Fibroblast of skin of right biceps (primary cell): Measurements from ENCODE around the gene TLE6.
"Not testable (repeated sequence)": the region's sequence is repeated elsewhere in the genome, so short reads cannot be mapped to it uniquely, and the experiment has no call there.

Experiments
- DNase-seq: peaks from one replicate; pipeline ENCODE4 v3.0.0-alpha.2; 2013

Gene TLE6

DNA sequence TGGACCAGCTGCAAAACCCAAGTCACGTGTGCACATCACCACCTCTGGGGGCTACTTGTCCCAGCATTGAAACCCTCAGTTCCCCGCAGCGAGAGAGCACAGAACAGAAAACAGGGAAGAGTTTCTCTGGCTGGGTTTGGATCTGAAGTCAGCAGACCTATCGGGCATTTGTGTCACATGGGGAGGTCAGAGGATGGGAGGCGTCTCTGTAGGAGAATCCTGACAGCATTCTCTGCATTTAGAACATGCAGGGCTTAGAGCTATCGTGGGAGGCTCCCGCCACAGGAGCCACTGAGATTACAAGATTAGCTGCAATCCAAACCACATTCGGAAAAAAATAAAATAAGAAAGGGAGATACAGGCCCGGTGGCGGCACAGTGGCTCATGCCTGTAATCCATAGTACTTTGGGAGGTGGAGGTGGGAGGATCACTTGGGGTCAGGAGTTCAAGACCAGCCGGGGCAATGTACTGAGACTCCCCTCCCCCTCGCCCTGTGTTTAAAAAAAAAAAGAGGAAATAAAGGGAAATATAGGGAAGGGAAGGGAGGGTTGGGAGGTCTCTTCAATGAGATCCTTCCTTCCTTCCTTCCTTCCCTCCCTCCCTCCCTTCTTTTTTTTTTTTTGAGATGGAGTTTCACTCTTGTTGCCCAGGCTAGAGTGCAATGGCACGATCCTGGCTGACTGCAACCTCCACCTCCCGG is 2.9 kb upstream of the TLE6 start:
- no peak for DNase-seq

DNA sequence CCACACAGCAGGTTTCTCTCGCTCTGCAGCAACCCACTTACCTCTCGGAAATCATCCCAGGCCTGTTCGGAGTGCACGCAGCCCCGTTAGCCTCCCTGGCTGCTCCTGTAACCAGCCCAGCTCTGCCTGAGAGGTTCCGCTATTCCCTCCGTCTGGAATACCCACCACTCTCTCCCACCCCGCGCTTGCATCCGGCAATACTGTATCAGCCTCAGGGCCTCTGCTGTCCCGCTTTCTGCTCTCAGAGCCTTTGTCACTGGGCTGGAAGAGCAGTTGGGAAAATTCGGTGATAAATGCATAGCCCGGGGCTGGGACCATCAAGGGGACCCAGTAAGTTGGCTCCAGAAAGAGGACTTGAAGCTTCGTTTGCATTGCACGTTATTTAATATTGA is 759 bp upstream of the TLE6 start:
- no peak for DNase-seq

DNA sequence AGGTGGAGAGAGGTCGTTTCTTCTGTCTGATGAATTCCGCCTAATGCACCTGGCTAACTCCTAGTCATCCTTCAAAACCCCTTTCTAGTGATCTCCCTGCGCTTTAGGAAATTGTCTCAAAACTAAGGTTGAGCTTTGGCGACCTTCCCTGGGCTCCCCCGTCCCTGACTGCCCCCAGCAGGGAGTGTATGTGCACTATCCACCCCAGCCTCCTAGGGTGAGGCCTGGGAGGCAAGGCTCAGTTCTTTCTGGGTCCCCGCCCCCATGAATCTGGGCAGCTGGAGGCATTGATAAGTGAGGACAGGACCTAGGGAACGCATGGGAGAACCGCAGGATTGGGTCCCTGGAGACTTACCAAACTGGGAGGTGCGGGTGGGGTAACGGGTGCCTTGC is 378 bp downstream of the TLE6 start:
- DNase-seq: no peak

DNA sequence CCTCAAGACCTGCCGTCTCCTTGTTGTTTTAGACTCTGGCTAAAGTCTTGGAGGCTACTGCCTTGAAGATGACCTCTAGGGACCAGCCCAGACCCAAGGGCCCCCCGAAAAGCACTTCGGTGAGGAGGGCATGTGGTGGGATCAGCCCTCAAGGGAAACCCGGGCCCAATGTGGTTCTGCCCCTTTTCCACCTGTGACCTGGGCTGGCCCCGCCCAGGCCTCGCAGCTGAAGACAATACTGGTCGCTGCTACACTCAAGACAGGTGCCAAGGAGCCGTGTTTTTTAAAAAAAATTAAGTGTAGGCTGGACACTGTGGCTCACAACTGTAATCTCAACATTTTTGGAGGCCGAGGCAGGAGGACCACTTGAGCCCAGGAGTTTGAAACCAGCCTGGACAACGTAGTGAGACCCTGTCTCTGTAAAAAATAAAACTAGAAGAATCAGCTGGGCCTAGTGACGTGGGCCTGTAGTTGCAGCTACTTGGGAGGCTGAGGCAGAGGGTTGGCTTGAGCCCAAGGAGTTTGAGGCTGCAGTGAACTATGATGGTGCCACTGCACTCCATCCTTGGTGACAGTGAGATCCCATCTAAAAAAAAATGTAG is 903 bp downstream of the TLE6 start:
- no peak for DNase-seq

DNA sequence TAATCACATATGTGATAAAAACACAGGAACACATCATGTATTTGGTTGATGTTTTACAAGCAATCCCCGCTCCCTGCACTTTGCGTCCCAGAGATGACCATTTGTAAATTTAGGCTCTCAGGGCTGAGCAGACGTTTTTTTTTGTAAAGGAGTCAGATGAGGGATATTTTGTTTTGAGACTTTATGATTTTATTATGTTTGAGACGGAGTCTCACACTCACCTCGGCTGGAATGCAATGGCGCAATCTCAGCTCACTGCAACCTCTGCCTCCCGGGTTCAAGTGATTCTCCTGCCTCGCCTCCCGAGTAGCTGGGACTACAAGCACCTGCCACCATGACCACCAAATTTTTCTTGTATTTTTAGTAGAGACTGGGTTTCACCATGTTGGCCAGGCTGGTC is 1.4 kb downstream of the TLE6 start:
- DNase-seq: no peak

DNA sequence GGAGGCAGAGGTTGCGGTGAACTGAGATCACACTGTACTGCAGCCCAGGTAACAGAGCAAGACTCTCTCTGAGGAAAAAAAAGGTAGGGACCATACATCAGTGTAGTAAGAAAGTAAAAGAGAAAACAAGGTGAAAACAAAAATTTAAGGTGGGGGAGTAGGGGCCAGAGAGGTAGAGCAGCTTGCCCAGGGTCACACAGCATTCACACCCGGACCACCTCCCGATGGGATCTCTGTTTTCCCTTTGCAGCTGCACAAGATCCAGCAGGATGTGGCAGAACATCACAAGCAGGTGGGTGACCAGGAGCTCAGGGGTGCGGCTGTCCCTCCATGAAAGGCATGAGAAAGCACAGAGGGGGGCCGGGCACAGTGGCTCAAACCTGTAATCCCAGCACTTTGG is 4.5 kb downstream of the TLE6 start:
- DNase-seq: no peak

DNA sequence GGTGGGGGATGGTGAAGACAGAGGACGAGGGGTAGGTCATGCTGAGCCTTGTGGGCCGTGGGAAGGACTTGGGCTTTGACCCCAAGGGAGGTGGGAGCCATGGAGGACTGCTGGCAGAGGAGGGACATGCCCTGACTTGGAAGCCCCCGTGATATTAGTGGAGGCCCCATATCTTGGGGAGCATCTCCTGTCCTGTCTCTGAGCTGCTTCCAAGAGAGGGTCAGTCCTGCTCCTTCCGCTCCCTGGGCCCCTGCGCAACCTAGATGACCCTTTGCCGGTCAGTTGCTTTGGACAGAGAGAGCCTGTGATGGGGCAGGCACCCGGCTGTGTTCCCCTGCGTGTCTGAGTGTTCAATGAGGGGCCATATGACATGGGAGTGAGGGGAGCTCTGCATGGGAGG is 5.2 kb downstream of the TLE6 start:
- no peak for DNase-seq

DNA sequence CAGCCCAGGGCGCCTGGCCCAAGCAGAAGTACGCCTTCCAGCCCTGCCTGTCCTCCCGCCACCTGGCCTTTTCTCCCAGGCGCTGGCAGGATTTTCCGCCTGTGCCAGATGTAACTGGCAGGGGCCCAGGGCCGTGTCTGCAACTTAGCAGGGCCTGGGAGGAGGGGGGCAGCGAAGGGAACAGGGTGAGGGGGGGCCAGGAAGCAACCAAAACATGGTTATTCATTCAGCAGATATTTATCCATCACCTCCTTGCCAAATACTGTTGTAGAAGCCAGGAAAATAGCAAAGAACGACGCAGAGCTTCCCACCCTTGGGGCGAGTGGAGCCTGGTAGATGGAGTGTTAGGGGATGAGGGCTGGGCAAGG is 5.6 kb downstream of the TLE6 start:
- peak; percentile 94 for DNase-seq

DNA sequence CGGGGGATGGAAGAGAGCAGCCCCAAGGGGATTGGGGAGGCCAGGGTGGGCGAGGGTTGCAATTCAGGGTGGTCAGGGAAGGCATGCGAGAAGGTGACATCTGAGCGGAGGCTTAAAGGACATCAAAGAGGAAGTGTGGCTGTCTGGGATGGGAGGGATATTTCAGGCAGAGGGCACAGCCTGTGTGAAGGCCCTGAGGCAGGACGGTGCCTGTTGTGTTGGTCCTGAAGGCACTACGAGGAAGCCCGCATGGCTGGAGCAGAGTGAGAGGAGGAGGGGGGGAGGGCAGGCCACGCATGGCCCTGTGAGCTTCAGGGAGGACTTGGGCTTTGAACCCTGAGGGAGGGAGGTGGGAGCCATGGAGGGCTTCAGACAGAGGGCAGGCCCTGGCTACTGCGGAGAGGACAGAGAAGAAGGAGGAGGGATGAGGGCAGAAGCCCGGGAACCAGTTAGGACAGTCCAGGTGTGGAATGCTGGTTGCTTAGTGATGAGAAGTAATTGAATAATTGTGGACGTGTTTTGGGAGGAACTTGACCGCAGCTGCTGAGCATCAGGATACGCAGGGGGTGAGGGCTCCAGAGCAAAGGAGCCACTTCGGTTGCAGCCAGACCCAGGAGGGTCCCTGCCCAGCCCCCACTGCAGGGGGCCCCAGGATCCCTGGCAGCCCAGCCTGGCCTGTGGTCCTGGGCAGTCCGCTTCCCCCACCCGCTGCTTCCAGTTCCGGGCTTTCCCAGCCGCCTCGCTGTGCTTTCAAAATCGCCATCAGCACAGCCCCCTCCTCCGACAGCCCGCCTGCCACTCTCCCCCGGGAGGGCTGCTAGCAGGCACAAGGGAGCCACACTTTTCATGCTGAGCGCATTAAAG is 6.2 kb downstream of the TLE6 start:
- DNase-seq: peak; percentile 88

DNA sequence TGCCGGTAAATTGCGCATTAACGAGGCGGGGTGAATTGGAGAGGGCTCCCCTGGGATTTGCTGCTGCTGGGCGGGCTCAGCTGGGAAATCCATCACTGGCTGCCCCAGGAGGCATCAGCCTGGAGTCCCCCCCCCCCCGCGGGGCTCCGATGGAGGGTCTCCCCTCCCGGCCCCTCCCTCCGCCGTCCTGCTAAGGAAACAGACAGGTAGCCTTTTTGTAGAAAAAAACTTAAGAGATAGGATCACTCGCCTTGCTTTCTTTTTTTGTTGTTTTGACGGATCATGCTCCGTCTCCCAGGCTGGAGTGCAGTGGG is 6.8 kb downstream of the TLE6 start:
- no peak for DNase-seq

DNA sequence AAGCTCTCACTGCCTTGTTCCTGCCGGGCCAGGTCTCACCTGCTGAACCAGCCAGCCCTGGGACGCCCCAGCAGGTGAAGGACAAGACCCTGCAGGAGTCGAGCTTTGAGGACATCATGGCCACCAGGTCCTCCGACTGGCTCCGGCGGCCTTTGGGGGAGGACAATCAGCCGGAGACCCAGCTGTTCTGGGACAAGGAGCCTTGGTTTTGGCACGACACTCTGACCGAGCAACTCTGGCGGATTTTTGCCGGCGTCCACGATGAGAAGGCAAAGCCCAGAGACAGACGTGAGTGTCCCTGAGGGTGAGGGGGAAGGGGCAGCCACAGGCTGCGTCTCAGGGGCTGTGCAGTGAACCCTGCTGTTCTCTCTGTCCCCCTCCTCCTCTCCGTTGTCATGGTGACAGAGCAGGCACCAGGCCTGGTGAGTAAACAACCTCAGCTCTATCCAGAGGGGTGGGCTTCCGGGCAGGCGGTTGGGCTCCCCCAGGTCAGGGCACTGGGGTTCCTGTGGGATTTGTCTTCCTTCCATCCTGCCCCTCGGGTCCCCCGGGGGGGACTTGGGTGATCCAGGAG is 9.7 kb downstream of the TLE6 start:
- DNase-seq: peak; percentile 19

DNA sequence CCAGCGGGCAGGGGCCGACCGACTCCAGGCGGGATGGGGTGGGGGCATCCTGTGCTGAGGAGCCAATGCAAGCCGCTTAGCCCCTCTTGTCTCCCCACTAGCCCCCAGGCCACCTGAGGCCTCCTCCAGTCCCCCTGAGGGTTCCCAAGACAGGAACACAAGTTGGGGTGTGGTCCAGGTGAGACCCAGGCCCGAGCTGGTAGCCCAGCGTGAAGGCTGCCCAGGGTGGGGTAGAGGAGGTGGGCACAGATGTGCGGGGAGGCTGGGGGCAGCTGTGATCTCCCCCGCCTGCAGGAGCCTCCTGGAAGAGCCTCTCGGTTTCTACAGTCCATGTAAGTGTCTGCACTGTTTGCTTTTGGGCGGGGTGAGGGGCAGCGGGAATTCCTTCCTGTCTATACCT is 10.4 kb downstream of the TLE6 start:
- DNase-seq: no peak

DNA sequence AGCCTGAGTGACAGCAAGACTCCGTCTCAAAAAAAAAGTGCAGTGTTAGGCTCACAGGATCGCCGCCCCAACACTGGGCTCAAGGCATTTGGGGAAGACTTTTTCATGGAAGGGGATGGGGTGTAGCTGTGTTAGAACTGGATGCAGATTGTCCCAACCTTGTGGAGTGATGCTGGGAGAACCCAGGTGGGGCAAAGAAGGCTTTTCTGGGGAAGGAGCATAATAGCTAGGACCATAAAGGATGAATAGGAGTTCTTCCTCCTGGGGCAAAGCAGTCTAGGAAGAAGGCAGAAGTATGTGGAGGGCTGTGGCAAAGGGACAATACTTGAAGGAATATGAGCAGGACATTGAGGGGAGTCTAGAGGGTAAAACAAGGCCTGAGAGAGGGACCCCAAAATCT is 11.2 kb downstream of the TLE6 start:
- DNase-seq: no peak

DNA sequence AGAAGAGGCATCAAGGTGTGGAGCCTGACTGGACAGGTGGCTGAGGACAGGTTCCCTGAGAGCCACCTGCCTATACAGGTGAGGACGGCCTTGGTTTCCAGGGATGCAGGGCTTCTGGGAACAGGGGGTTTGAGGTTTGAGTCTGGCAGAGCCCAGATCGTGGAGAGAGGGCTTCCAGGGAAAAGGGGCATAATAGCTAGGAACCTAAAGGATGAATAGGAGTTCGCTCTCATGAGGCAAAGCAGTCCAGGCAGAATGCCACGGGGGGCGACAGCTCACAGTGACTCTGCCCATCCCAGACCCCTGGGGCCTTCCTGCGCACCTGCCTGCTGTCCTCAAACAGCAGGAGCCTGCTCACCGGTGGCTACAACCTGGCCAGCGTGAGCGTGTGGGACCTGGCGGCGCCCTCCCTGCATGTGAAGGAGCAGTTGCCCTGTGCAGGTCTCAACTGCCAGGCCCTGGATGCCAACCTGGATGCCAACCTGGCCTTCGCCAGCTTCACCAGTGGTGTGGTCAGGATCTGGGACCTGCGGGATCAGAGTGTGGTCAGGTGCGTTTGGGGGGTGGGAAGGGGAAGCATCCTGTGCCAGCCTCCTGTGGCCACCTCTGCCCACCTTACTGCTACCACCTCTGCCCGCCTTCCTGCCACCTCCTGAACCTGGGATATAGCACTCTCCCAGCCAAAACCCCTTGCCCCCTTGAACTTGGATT is 12.0 kb downstream of the TLE6 start:
- DNase-seq: no peak

DNA sequence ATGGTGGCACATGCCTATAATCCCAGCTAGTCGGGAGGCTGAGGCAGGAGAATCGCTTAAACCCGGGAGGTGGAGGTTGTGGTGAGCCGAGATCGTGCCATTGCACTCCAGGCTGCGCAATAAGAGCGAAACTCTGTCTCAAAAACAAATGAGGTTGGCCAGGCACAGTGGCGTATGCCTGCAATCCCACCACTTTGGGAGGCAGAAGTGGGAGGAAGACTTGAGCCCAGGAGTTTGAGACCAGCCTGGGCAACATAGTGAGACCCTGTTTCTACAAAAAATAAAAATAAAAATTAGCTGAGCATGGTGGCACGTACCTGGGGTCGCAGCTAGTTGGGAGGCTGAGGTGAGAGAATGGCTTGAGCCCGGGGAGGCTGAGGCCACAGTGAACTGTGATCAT is 15.0 kb downstream of the TLE6 start:
- not testable (repeated sequence) for DNase-seq

DNA sequence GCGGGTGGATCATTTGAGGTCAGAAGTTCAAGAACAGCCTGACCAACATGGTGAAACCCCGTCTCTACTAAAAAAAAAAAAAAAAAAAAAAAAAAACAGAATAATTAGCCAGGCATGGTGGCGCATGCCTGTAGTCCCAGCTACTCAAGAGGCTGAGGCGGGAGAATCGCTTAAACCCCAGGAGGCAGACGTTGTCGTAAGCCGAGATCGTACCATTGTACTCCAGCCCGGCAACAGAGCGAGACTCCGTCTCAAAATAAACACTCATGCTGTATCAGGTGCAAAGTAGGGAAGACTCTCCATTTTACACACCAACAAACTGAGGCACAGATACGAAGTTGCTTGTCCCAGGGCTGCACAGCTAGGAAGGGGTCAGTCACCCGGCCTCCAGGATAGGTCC is 15.6 kb downstream of the TLE6 start:
- no peak for DNase-seq

DNA sequence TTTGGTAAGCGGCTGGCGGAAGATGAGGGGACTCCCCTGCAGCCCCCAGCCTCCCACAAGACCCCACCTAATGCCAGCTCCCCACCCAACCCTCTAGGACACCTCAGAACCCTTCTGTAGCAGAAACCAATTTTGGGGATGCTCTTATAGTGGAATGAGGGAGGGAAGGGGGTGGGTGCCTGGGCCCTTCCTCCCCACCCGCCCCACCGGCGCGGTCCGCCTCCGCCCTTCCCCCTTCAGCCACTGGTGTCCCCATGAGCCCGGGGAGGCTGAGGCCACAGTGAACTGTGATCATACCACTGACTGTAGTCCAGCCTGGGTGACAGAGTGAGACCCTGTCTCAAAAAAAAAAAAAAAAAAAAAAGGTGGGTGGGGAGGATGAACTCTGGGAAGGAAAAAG is 16.2 kb downstream of the TLE6 start:
- no peak for DNase-seq

DNA sequence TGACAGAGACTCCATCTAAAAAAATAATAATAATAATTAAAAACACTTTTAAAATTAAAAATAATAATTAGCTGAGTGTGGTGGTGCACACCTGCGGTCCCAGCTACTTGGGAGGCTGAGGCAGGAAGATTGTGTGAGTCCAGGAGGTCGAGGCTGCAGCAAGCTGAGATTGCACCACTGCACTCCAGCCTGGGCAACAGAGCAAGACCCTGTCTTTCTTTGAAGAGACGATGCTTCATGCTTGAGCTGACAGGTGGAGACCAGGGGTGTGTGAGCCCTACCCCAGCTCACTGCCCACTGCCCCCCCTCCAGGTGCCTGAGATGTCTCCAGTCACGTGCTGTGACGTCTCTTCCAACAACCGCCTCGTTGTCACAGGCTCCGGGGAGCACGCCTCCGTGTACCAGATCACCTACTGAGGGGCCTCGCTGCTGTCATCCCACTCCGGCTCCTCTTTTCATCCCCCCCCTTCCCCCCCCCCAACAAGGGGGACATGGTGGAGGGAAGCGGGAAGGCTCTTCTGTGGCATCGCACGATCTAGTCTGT is 17.3 kb downstream of the TLE6 start:
- DNase-seq: no peak

DNA sequence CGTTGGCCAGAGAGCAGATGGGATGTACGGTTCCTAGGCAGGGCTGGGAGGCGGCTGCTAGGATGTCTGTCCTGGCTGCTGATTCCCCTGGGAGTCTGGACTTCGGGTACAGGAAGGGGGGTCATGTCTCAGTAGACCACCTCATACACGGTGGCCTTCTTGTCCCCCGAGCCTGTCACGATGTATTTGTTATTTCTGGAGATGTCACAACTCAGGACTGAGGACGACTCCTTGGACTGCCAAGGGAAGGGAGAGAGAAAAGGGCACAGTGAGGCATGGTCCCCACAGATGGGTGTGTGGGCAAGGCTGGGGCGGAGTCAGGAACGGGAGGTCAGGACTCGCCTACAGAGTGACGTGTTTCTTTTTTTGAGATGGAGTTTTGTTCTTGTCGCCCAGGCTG is 20.4 kb downstream of the TLE6 start:
- DNase-seq: no peak

DNA sequence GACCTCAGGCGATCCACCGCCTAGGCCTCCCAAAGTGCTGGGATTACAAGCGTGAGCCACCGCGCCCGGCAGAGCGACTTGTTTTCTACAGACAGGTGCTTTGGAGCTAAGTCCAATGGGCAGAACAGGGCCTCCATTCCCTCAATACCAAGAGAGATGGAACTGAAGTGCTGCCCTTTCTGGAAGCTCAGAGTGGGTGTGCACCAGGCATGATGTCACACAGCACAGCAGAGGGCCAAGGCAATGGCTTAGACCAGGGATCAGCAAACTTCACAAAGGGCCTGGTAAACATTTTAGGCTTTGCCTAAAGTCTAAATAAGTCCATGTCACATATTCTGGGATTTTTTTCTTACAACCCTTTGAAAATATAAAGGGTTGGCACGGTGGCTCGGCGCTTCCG is 21.3 kb downstream of the TLE6 start:
- DNase-seq: no peak

DNA sequence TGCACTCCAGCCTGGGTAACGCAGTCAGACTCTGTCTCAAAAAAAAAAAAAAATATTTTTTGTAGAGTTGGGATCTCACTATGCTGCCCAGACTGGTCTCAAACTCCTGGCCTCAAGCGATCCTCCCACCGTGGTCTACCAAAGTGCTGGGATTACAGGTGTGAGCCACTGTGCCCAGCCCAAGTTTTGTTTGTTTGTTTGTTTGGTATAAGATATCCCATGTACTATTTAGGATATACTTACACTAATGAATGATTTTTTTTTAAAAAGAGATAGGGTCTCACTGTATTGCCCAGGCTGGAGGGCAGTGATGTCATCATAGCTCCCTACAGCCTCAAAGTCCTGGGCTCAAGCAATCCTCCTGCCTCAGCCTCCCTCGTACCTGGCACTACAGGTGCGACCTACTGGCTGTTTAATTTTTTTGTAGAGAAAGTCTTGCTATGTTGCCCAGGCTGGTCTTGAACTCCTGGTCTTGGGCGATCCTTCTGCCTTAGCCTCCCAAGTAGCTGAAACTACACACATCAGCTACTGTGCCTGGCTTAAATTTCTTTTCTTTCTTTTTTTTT is 24.0 kb downstream of the TLE6 start:
- DNase-seq: no peak

DNA sequence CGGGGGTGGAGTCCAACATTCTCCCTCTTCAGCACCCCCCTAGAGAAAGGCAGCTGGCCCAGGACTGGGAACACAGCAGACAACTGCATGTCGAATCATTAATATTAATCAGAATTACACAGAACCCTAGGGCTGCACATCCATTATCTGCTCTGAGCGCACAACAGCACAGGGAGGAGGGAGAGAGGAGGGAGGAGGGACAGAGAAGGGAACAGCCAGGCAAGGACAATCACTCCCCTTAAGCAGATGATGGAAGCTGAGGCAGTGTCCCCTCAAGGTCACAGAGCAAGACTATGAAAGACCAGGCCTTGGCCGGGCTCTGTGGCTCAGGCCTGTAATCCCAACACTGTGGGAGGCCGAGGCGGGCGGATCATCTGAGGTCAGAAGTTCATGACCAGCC is 25.7 kb downstream of the TLE6 start:
- DNase-seq: no peak

DNA sequence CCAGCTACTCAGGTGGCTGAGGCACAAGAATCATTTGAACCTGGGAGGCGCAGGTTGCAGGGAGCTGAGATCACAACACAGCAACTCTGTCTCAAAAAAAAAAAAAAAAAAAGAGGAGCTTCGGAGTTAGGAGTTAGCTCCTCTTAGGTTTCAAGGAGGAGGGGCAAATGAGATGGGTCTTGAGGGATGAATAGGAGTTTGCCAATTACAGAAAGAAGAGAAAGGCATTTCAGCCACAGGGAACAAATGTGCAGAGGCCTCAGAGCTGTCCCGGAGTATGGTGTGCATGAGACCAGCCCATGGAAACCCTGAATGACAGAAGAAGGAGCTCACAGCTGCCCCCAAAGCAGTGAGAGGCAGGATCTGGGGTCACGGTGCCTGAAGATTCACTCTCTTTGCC is 27.2 kb downstream of the TLE6 start:
- no peak for DNase-seq
